Activated T-helper 2 cell treated with anti-CD3 and anti-CD28 coated beads, Interferon-gamma antibody, Interleukin-2, Interleukin-4, amounts not matched to agents 10 μg/mL and 5 μg/mL and 100 μg/mL, durations not matched to agents 14 hours and 24 hours and 36 hours (primary cell): ENCODE results near the gene ARMC5. TPM values are rescaled to one million over a fixed set of nuclear protein-coding genes. Genes with fewer than 3 reads are reported as not detected.
"Not testable (repeated sequence)": the region's sequence is repeated elsewhere in the genome, so short reads cannot be mapped to it uniquely, and the experiment has no call there.

Experiments
- DNase-seq: peaks from one replicate; pipeline ENCODE4 v3.0.0; 2021; ENCODE audit warnings: low spot score
- H3K27ac Mint-ChIP-seq: one replicate; pipeline ENCODE4 v1.8.0; 2021; ENCODE audit warnings: mixed read lengths
- H3K27me3 Mint-ChIP-seq: one replicate; pipeline ENCODE4 v1.8.0; 2021; ENCODE audit warnings: low read depth, mixed read lengths
- H3K36me3 Mint-ChIP-seq: one replicate; pipeline ENCODE4 v1.8.0; 2021; ENCODE audit warnings: low read depth, mixed read lengths
- H3K4me1 Mint-ChIP-seq: one replicate; pipeline ENCODE4 v1.8.0; 2021; ENCODE audit warnings: low read depth, mixed read lengths
- H3K4me3 Mint-ChIP-seq: one replicate; pipeline ENCODE4 v1.8.0; 2021; ENCODE audit warnings: low read depth, mild to moderate bottlenecking, moderate library complexity, mixed read lengths
- H3K9me3 Mint-ChIP-seq: one replicate; pipeline ENCODE4 v1.8.0; 2021; ENCODE audit warnings: mixed read lengths
- intact Hi-C: fragments of 100-400 bp; cut with micrococcal nuclease; formaldehyde crosslinking; loops from one replicate; pipeline ENCODE4 v1.15.1; 2023
- total RNA-seq: library from RNA; stranded (reverse); gene quantifications from 2 replicates; pipeline ENCODE4 v1.2.3, GENCODE V29; 2022

ARMC5 gene
- total RNA-seq: 10.5 and 10.6 TPM in 2 replicates

- peak within 1 kb of the TSS; percentile 96 for H3K27ac Mint-ChIP-seq
- H3K4me3 Mint-ChIP-seq: peak within 1 kb of the TSS; percentile 89
- intact Hi-C loops: loop anchor here (1.0 to 10.0 kb wide), 10 partner anchors 18 to 537 kb away; partner anchors contain the start of genes BCKDK, FUS, RUSF1 and SETD1A
- peak; percentile 96 for DNase-seq
- no peaks in the 10 kb centered on the region for H3K9me3 Mint-ChIP-seq
- peaks cover 31% of the 10 kb centered on the region for H3K4me1 Mint-ChIP-seq
- H3K36me3 Mint-ChIP-seq: peaks cover 36% of the 10 kb centered on the region
- H3K27me3 Mint-ChIP-seq: no peaks in the 10 kb centered on the region
These were observed at the start of gene ARMC5 for GRCh38 chr16:31458844-31459686. TSS of gene ARMC5 (plus strand) at chr16:31459501. CDS start at chr16:31459525, 24 bp downstream.

GRCh38 chr16:31410082-31410481, 49.2 kb upstream of the ARMC5 start:
- intact Hi-C loops: no loop called here
- H3K36me3 Mint-ChIP-seq: no peaks in the 10 kb centered on the region
- H3K27me3 Mint-ChIP-seq: no peaks in the 10 kb centered on the region
- H3K9me3 Mint-ChIP-seq: no peaks in the 10 kb centered on the region
- H3K27ac Mint-ChIP-seq: no peak overlapping the region
- H3K4me1 Mint-ChIP-seq: peaks cover 16% of the 10 kb centered on the region
- no peak for DNase-seq
- H3K4me3 Mint-ChIP-seq: no peak overlapping the region

GRCh38 chr16:31411024-31411844, 48.1 kb upstream of the ARMC5 start:
- H3K4me1 Mint-ChIP-seq: peaks cover 26% of the 10 kb centered on the region
- no peak for DNase-seq
- H3K9me3 Mint-ChIP-seq: no peaks in the 10 kb centered on the region
- no peak overlapping the region for H3K4me3 Mint-ChIP-seq
- intact Hi-C loops: no loop called here
- no peak overlapping the region for H3K27ac Mint-ChIP-seq
- H3K27me3 Mint-ChIP-seq: no peaks in the 10 kb centered on the region
- H3K36me3 Mint-ChIP-seq: no peaks in the 10 kb centered on the region

GRCh38 chr16:31412750-31413149, 46.6 kb upstream of the ARMC5 start:
- intact Hi-C loops: no loop called here
- H3K9me3 Mint-ChIP-seq: no peaks in the 10 kb centered on the region

DNA sequence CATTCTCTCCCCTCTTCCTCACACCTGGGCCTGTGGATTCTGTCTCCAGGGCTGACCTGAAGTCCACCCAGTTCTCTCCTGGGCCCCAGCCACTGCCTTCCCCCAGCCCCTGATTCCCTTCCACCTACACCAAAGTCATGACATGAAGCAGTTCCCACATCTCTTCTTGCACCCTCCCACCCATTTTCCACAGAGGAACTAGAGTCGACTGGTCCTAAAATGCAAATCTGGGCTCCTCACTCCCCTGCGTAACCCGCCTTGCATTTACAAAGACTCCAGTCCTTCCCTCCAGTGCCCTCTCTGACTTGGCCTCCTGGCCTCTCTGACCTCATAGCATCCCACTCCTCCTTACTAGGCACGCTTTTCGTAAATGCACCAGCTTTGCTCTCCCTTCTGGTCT, 45.9 kb upstream of the ARMC5 start:
- H3K36me3 Mint-ChIP-seq: peaks cover 5% of the 10 kb centered on the region
- no peak for DNase-seq
- H3K27me3 Mint-ChIP-seq: no peaks in the 10 kb centered on the region
- H3K4me3 Mint-ChIP-seq: no peak overlapping the region
- no peak overlapping the region for H3K27ac Mint-ChIP-seq
- H3K9me3 Mint-ChIP-seq: peaks cover 5% of the 10 kb centered on the region
- intact Hi-C loops: no loop called here
- H3K4me1 Mint-ChIP-seq: peaks cover 37% of the 10 kb centered on the region

More at GRCh38 chr16:31412750-31413149, 46.6 kb upstream of the ARMC5 start:
- H3K27ac Mint-ChIP-seq: no peak overlapping the region
- peaks cover 32% of the 10 kb centered on the region for H3K4me1 Mint-ChIP-seq
- no peaks in the 10 kb centered on the region for H3K27me3 Mint-ChIP-seq
- H3K36me3 Mint-ChIP-seq: no peaks in the 10 kb centered on the region
- no peak overlapping the region for H3K4me3 Mint-ChIP-seq
- no peak for DNase-seq

- H3K27me3 Mint-ChIP-seq: no peaks in the 10 kb centered on the region
- DNase-seq: no peak
- H3K27ac Mint-ChIP-seq: no peak overlapping the region
- H3K9me3 Mint-ChIP-seq: peaks cover 5% of the 10 kb centered on the region
- no peak overlapping the region for H3K4me3 Mint-ChIP-seq
- peaks cover 38% of the 10 kb centered on the region for H3K4me1 Mint-ChIP-seq
- intact Hi-C loops: no loop called here
- peaks cover 5% of the 10 kb centered on the region for H3K36me3 Mint-ChIP-seq
These were observed 45.4 kb upstream of the ARMC5 start for GRCh38 chr16:31413943-31414342.

GRCh38 chr16:31414706-31415105, 44.6 kb upstream of the ARMC5 start:
- no peaks in the 10 kb centered on the region for H3K27me3 Mint-ChIP-seq
- peaks cover 5% of the 10 kb centered on the region for H3K36me3 Mint-ChIP-seq
- no peak for DNase-seq
- no peak overlapping the region for H3K4me3 Mint-ChIP-seq
- peaks cover 40% of the 10 kb centered on the region for H3K4me1 Mint-ChIP-seq
- intact Hi-C loops: no loop called here
- H3K27ac Mint-ChIP-seq: no peak overlapping the region
- H3K9me3 Mint-ChIP-seq: peaks cover 5% of the 10 kb centered on the region

- Mint-ChIP-seq H3K36me3 (peaks cover 5% of the 10 kb centered on the region), H3K27me3 (no peaks in the 10 kb centered on the region), H3K9me3 (peaks cover 5% of the 10 kb centered on the region), H3K4me3 (no peak overlapping the region), H3K4me1 (peaks cover 51% of the 10 kb centered on the region), H3K27ac (no peak overlapping the region)
- intact Hi-C loops: no loop called here
- DNase-seq: no peak
These were observed 42.9 kb upstream of the ARMC5 start for GRCh38 chr16:31416371-31416770.

DNA sequence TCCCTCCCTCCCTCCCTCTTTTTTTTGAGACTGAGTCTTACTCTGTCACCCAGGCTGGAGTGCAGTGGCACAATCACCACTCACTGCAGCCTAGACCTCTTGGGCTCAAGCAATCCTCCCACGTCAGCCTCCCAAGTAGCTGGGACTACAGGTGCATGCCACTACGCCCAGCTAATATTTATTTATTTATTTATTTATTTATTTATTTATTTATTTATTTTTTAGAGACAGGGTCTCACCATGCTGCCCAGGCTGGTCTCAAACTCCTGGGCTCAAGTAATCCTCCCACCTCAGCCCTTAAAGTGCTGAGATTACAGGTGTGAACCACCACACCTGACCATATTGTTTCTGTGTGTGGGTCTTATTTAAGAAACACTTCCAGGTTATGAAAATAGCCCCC, 42.3 kb upstream of the ARMC5 start:
- intact Hi-C loops, H3K9me3 Mint-ChIP-seq, H3K4me3 Mint-ChIP-seq, DNase-seq, H3K27me3 Mint-ChIP-seq, H3K27ac Mint-ChIP-seq, H3K36me3 Mint-ChIP-seq: not testable (repeated sequence)
- H3K4me1 Mint-ChIP-seq: peaks cover 57% of the 10 kb centered on the region

GRCh38 chr16:31417916-31418315, 41.4 kb upstream of the ARMC5 start:
- peaks cover 63% of the 10 kb centered on the region for H3K4me1 Mint-ChIP-seq
- H3K4me3 Mint-ChIP-seq: no peak overlapping the region
- DNase-seq: no peak
- no peaks in the 10 kb centered on the region for H3K27me3 Mint-ChIP-seq
- H3K36me3 Mint-ChIP-seq: peaks cover 5% of the 10 kb centered on the region
- intact Hi-C loops: no loop called here
- H3K27ac Mint-ChIP-seq: peak overlapping the region; percentile 5
- H3K9me3 Mint-ChIP-seq: peaks cover 5% of the 10 kb centered on the region

DNA sequence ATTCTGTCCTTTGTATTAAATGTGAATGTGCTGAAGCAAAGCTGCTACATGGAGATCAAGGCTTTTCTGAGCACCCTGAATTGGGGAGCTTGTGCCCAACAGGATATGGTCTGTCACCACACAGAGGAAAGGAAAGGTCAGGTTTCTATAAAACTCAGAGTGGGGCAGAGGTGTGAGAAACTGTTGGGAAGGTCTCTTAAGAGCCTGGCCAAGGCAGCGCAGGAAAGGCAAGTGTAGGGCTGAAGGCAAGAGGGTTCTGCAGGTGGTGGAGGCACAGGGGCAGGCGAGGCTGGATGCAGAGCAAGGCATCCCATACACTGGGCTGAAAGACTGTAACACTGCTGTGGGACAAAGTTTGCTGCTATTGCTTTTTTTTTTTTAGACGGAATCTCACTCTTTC, 39.3 kb upstream of the ARMC5 start:
- peaks cover 5% of the 10 kb centered on the region for H3K9me3 Mint-ChIP-seq
- H3K27me3 Mint-ChIP-seq: no peaks in the 10 kb centered on the region
- H3K4me1 Mint-ChIP-seq: peaks cover 63% of the 10 kb centered on the region
- H3K36me3 Mint-ChIP-seq: peaks cover 5% of the 10 kb centered on the region
- no peak for DNase-seq
- intact Hi-C loops: loop anchor here (1.0 to 10.0 kb wide), 4 partner anchors 19 to 155 kb away; partner anchors contain the start of gene ZNF843
- H3K4me3 Mint-ChIP-seq: peak overlapping the region; percentile 0
- H3K27ac Mint-ChIP-seq: peak overlapping the region; percentile 71

DNA sequence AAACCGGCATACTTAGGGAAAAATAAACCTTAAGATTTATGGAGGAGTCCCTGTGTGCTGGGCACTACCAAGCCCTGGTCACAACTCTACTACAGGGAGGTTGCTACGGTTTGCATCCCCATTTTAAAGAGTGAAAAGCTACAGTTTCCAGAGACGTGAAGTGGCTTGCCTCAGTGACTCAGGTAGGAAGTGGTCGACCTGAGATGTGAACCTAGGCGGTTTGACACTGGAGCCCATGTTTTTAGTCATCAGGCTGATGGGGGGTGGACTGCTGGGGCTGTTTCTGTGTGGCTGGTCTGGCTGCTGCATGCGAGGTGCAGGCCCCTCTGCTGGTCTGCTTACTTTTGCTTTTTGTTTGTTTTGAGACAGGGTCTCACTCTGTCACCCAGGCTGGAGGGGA, 37.7 kb upstream of the ARMC5 start:
- Mint-ChIP-seq H3K4me3 (peak overlapping the region; percentile 55), H3K27me3 (no peaks in the 10 kb centered on the region), H3K9me3 (peaks cover 5% of the 10 kb centered on the region), H3K4me1 (peaks cover 54% of the 10 kb centered on the region), H3K27ac (peak overlapping the region; percentile 77), H3K36me3 (peaks cover 5% of the 10 kb centered on the region)
- intact Hi-C loops: loop anchor here (2.0 to 10.0 kb wide), 3 partner anchors 21 to 157 kb away; partner anchors contain the start of gene ZNF843
- peak; percentile 63 for DNase-seq
